SK-N-DZ (cell line): Measurements from ENCODE around the gene MICAL3.

ENCODE experiments used
- DNase-seq: peaks from one replicate; pipeline ENCODE4 v3.0.0-alpha.2; 2015; ENCODE audit warnings: low spot score

Gene MICAL3

DNA sequence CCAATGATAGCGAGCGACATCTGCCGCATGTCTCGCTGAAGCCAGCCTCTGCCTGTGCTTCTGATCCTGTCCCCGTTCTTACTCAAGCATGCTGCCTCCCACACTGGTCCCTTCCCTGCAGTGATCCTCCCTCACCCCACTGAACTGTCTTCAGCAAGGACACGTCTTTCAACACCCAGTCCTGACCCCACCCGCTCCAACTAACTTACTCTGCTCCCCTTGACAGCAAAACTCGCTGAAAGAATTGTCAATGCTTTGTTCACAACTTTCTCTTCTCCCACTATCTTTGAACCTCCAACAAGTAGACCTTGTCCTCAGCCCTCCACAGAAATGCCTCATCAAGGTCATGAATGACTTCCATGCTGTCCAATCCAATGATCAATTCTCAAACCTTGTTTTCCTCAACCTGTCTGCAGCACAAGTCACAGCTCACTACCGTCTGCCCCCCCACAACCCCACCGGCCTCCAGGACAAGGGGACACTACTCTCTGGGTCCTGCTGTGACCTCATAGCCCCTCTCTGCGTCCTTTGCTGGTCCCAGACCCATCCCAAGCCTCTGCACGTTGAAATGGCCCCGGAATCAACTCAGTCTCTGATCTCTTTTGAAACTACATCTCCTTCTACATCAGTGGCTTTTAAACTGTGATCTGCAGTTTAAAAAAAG, 108.0 kb downstream of the MICAL3 start:
- DNase-seq, result no peak

GRCh38 chr22:17915676-17916075, 108.7 kb downstream of the MICAL3 start:
- DNase-seq, result no peak

DNA sequence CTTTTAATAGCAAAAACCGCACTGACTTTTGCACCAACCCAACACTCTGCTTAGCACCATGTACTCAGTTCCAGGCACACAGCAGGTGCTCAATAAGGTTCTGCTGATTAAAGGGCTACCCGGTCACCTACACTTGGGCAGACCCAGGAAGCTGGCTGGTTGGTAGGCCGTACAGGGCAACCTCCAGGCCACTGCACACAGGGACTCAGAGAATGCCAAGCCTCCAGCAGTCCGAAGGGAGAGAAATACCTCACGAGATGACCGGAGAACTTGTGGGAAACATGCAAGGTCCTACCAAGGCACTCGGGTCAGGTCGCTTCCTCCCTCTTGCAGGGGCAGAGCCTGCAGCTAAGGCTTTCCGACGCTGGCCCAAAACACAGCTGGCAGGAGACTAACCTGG, 109.2 kb downstream of the MICAL3 start:
- no peak for DNase-seq

DNA sequence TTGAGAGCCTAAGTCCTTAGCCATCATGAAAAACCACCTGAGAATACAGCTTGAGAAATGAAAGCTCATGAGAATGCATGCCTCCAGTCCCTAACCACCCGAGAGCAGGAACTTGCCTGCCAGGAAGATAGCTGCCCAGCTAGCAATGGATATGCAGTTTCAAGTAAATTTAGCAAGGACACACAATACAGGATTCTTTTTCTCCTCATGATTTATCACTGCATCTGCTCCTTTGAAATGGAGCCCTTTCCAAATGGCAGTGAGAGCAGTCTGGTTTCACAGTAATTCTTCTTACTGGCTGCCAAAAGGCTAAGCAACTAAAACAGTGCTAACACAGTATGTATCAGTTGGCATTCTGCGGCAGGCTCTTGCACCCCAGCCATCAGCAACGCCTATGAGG, 109.9 kb downstream of the MICAL3 start:
- DNase-seq, result no peak

- DNase-seq, result no peak
These were observed 110.5 kb downstream of the MICAL3 start for GRCh38 chr22:17913801-17914347.

- DNase-seq, result no peak
These were observed 111.2 kb downstream of the MICAL3 start for GRCh38 chr22:17912945-17913721.

DNA sequence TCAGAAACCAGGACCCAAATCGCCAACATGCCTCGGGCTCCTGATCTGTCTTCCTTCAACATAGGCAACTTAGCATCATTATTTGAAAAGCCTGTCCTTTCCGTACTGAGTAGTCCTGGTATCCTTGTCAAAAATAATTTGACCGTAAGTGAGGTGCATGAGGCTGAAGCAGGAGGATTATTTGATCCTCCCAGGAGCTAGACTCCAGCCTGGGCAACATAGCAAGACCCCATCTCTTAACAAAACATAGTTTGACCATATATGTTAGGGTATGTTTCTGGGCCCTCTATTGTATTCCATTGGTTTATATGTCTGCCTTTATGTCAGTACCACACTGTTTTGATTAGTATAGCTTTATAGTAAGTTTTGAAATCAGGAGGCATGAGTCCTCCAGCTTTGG, 112.5 kb downstream of the MICAL3 start:
- no peak for DNase-seq

DNA sequence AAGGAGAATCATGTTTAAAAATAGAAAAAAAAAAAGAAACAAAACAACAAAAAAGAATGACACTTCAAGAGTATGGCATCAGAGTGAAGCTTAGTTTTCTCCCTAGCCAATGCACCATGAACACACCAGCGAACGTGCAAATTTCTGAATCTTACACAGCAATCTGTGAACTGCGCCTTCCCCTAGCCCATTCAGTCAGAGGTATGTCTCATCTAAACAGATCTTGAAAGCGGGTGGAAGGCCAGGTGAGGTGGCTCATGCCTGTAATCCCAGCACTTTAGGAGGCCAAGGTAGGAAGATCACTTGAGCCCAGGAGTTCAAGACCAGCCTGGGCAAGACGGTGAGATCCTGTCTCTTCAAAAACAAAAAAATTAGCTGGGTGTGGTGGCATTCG, 113.1 kb downstream of the MICAL3 start:
- no peak for DNase-seq

DNA sequence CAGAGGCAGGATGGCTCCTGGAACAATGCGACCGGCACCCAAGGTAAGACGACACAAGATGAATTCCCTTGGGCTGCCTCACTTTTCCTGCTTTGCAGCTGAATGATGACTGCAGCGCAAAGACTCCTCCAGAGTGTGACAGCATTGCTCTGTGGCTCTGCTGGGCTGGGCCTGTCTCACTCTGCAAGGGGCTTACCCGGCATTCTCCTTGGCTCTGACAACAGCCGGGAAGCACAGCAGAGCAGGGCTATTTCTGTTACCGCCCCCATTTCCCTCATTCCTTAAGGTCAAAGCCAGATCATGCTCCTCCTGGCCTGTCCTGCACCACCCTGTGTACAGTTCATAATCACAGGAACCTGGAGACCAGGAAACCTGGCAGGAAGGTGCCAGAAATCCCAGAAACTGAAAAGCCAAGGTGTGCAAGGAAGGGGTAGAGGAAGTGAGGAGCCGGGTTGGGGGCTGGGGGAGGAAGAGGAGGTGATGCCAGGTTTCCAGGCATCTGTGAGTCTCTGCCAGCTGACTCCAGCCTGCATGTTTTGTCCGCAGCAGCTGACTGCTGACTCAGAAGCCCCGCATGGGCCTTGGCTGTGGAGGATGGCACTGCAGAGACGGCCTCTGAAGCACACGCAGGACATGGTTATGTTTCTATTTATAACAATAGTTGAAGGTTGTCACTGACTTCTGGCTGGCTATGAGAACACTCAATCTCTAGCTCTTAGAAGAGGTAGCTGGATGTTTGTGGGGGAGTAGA, 113.6 kb downstream of the MICAL3 start:
- DNase-seq, result peak; percentile 75

GRCh38 chr22:17907748-17908051, 116.7 kb downstream of the MICAL3 start:
- DNase-seq, result no peak

DNA sequence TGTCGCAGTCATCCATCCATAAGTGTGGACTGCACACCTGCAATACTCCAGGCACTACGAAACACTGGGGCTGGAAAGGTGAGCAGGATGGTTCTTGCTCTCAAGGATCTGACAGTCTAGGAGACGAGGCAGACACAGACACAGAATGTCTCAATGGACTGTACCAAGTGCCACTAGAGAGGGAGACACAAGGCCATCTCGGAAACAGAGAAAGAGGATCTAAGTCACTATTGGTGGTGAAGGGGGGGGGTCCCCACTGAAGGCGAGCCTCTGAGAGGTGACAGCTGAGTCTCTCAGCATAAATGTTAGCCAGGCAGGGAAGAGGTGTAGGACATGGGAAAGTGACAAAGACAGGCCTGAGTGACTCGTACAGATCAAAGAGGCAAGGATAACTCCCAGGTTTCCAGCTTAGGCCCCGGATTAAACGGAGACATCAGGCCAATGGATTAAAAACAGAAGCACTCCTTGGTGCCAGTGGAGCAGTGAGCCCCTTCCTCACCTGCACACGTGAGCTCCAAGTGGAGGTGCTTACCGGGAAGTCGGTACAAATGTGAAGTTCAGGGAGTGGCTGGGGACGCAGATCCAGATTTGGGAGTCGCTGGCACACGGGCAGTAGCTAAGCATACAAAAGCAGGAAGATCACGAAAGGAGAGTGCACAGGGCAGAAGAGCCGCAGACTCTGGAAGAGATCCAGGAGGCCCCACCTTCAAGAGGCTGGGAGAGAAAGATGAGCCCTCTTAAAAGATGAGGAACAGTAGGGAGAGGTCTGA, 117.2 kb downstream of the MICAL3 start:
- DNase-seq, result no peak

GRCh38 chr22:17905445-17905844, 118.9 kb downstream of the MICAL3 start:
- no peak for DNase-seq

DNA sequence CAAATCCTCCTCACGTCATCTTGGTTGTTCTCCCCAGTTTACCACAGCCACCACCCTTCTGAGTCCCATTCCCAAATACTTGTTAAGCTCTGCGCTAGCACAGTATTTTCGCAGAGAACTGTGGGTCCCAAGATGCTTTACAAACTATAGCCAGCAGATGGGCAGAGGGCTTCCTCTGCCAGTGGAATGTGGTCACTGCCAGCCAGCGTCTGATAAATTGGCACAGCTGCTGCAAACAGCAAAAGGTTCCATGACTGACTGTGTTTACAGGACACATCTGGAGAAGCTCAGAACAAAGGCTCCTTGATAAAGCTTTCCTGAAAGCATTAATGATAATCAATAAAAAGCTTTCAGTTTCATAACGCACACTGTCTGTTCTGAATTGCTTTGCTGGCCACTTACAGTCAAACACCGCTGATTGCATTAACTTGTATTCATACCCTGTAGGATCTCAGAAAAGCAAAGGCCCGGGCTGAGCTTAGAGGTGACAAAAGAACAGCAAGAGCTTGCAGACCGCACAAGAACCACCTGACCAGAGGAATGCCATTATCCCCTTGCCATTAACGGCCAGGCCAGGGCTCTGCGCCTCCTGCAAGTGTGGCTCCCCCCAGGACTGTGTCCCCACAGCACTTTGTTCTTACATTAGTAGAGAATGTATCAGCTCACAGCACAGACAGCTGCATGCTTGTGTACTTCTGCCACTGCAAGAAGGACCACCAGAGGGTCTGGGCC, 120.6 kb downstream of the MICAL3 start:
- DNase-seq, result no peak

DNA sequence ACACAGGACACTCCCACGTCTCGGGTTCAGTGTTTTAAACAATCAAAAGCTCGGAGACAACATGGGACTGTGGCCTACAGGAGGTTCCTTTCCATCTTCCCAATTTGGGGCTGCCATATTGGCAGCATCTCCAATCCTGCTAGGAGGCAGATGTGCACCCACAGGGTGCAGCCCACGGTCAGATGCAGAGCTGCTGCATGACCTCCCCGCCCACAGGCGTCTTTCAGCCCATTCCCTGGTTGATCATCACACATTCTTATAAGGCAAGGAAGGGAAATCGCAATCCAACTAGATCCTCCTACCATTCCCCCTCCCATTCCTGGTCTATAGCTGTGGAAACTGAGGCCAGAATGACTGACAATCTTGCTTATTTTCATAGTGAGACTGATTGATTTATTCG, 121.4 kb downstream of the MICAL3 start:
- no peak for DNase-seq

DNA sequence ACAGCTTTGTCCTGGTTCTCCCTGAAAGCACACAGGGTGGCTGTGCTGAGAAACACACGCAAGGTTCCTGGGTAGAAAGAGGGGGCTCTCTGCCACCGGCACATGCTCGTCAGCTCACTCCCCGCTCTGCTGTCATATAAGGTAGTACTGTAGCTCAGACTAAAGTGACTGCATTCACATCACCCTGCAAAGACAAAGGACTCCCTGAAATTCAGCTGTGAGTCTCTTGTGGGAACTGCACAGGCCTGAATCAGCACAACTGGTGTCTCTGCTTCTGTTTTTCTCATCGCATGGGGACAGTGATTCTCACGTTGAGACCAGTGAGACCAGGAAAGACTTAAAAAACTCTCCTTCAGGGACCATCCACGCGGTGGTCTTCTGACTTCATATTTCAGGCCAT, 126.0 kb downstream of the MICAL3 start:
- no peak for DNase-seq

DNA sequence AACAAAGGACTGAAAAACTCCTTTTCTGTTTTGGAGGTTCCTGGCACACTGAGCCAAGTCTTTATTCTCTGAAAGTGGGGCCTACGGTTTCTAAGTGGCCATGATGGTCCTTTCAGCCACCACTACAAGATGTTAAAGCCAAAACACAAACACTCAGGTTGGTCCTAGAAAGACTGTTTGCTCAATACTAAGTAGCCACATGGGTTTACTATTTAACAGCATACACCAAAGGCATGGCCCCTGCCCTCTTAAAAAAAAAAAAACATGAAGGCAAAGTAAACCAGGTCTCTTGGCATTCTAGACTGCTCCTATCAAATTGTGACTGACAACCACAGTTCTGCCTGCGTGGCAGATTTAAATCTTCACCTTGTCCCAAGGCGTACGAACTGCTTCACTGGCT, 126.5 kb downstream of the MICAL3 start:
- no peak for DNase-seq

GRCh38 chr22:17897426-17897825, 126.9 kb downstream of the MICAL3 start:
- no peak for DNase-seq

DNA sequence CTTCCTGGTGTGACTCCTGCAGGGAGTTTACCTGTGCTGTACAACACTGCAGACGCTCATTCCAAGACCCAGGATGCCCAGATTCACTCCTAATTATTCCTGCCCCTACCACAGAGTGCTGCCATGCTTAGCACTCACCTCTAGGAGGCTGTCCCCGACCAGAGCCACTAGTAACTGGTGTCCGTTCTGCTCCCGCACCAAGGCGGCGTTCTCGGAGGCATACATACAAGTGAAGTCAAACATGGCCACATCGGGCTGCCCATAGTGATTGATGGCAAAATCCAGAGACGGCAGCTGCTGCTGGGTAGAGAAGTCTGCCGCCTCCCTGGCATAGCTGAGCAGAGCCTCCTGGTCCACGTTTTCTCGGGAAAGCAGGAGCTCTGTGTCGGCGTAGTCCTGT, 127.8 kb downstream of the MICAL3 start:
- DNase-seq, result no peak

GRCh38 chr22:17893900-17894535, 130.3 kb downstream of the MICAL3 start:
- DNase-seq, result no peak

GRCh38 chr22:17892376-17892775, 132.0 kb downstream of the MICAL3 start:
- no peak for DNase-seq
